NCI-H2227 (cell line): ENCODE results near the gene POU6F1.

Experiments used
- DNase-seq: peaks from one replicate; lab custom pipeline; 2025; ENCODE audit not compliant: unreplicated experiment; lab: John Stamatoyannopoulos, UW

POU6F1 gene

GRCh38 chr12:51171884-51172514, 45.9 kb downstream of the POU6F1 start:
- DNase-seq, result peak; percentile 33

GRCh38 chr12:51163795-51164194, 54.1 kb downstream of the POU6F1 start:
- DNase-seq, result no peak

GRCh38 chr12:51162217-51162616, 55.6 kb downstream of the POU6F1 start:
- DNase-seq, result no peak

GRCh38 chr12:51160814-51161459, 56.9 kb downstream of the POU6F1 start:
- DNase-seq, result no peak

- no peak for DNase-seq
Observed at GRCh38 chr12:51156245-51156765, 61.6 kb downstream of the POU6F1 start.

GRCh38 chr12:51152953-51153352, 64.9 kb downstream of the POU6F1 start:
- DNase-seq, result no peak

GRCh38 chr12:51150777-51151176, 67.1 kb downstream of the POU6F1 start:
- no peak for DNase-seq

GRCh38 chr12:51147309-51147708, 70.6 kb downstream of the POU6F1 start:
- DNase-seq, result no peak

GRCh38 chr12:51139292-51139844, 78.5 kb downstream of the POU6F1 start:
- no peak for DNase-seq
